Hypothalamus (tissue), 51 donors: ENCODE measurements around the gene TPTE.
"Not testable (repeated sequence)": the region's sequence is repeated elsewhere in the genome, so short reads cannot be mapped to it uniquely, and the experiment has no call there.

Experiments
- DNase-seq, 51 donors: peaks; one replicate each; lab custom pipeline; 2025; lab: John Stamatoyannopoulos, UW

Gene TPTE

DNA sequence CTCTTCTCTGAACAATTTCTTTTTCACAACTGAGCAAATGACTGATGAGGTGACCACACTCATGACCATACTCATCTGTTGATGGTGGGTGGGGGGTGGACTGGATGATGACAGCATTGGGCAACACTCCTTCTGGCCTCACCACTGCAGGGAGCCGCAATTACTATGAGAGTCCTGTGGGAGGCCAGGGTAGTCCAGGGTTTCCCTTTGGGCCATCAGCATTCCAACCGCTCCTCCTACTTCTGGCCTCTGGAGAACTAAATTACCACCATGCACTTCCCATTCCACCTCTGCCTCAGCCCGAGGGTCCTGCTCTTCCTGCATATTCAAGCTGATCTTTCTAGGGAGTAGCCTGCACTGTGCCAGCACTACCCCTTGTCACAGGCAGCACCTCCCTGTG, 94.7 kb downstream of the TPTE start:
- not testable (repeated sequence) for DNase-seq

DNA sequence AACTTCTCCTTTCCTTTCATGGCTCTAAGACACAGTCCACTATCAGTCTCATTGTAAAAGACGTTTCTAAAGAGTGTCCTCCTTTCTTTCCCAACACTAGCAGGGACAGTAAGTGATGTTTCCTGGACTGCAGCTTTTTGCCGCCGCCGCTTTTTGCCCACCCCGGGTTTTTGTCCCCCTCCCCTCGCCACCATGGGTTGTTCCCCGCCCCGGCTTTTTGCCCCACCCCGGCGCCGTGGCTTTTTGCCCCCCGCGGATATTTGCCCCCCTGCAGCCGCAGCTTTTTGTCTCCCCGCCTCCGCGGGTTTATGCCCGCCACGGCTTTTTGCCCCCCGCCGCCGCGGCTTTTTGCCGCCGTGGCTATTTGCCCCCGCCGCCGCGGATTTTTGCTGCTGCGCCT, 95.2 kb downstream of the TPTE start:
- no peak for DNase-seq

DNA sequence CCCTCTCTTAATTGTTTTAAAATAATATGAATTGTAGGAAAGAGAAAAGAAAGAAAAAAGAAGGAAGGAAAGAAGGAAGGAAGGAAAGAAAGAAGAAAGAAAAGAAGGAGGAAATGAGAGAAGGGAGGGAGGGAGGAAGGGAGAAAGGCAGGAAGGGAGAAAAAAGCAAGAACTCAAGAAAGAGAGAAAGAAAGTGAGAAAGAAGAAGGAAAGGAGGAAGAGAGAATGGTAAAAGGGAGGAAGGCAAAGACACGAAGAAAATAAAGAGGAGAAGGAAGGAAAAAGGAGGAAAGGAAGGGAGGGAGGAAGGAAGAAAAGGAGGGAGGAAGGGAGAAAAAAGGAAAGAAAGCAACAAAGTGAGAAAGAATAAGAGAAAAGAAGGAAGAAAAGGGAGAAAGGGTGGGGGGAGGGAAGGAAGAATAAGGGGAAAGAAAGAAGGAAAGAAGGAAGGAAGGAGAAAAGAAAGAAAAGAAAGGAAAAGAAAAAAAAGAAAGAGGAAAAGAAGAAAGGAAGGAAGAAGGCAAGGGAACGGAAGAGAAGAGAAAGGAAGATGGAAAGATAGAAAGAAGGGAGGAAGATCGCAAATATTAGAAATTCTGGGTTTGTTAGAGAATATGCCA, 95.9 kb downstream of the TPTE start:
- DNase-seq: not testable (repeated sequence)

DNA sequence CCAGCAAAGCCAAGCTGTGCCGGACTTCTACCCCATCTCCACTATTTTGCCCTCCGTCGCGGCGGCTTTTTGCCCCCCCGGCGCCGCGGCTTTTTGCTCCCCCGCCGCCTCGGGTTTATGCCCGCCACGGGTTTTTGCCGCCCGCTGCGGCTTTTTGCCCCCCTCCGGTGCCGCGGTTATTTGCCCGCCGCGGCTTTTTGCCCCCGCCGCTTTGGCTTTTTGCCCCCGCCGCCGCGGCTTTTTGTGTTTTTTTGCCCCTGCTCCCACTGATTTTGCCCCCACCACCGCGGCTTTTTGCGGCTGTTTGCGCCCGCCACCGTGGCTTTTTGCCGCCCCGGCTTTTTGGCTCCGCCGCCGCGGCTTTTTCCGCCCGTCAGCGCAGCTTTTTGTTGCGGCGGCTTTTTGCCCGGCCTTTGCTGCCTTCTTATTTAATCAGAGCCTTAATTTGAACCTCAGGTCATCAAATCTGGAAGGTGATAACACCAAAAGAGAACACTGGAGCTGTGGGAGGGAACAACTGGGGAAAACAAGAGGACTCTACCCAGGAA, 106.0 kb downstream of the TPTE start:
- DNase-seq: no peak

DNA sequence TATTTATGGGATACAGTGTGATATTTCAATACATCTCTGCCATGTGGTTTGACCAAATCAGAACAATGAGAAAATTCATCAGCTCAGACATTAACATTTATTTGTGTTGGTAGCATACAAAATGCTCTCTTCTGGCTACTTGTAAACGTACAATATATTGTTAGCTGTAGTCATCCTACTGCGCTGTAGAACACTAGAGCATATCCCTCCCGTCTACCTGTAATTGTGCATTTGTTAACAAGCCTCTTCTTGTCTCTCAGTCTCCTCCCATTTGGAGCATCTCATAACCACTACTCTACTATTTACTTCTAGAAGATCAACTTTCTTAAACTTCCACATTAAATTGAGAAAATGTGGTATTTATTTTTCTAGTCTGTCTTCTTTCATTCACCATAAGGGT, 107.9 kb downstream of the TPTE start:
- DNase-seq: not testable (repeated sequence)

DNA sequence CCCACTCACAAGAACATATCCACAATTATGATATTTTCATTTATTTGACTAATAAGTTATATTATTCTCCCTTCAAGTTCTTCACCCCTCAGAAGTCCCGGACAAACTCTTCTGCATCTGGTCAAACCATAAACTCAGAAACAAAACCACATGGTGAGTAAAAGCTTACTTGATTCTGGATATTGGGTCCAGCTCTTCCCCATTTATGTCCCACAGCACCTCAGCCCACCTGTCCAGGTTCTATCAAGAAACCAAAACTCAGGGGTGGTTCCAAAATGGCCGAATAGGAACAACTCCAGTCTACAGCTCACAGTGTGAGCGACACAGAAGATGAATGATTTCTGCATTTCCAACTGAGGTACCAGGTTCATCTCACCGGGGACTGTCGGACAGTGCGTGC, 109.4 kb downstream of the TPTE start:
- DNase-seq: not testable (repeated sequence)

DNA sequence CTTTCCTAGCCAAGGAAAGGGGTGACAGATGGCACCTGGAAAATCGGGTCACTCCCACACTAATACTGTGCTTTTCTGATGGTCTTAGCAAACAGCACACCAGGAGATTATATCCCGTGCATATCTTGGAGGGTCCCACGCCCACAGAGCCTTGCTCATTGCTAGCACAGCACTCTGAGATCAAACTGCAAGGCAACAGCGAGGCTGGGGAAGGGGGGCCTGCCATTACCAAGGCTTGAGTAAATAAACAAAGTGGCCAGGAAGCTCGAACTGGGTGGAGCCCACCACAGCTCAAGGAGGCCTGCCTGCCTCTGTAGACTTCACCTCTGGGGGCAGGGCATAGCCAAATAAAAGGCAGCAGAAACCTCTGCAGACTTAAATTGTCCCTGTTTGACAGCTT, 109.9 kb downstream of the TPTE start:
- DNase-seq: not testable (repeated sequence)

DNA sequence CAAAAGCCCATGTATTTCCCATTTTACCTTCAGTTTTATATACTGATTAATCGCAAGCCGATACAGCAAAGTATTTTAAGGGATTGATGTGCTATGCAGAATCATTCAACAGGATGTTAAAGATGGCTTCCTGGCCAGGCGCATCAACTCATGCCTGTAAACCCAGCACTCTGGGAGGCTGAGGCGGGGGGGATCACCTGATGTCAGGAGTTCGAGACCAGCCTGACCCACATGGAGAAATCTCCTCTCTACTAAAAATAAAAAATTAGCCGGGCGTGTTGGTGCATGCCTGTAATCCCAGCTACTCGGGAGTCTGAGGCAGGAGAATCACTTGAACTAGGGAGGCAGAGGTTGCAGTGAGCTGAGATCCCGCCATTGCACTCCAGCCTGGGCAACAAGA, 116.8 kb downstream of the TPTE start:
- not testable (repeated sequence) for DNase-seq

DNA sequence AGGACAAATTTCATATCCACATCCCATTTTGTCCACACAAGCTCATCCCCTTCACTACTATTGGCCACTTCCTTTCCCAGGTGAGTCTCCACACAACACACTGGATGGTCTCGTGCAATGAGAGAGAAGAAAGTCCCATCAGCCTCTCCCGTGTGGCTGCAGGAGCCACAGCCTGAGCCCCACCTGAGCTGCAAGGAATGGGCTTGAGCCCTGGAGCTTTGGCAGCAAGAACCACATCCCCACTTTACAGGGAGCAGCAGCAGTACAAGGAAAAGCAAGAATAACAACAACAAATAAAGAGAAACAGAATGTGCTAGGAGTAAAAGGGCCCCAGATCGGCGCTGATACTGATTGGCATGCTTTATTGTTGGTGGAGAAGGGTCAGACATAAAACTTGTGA, 117.7 kb downstream of the TPTE start:
- no peak for DNase-seq

DNA sequence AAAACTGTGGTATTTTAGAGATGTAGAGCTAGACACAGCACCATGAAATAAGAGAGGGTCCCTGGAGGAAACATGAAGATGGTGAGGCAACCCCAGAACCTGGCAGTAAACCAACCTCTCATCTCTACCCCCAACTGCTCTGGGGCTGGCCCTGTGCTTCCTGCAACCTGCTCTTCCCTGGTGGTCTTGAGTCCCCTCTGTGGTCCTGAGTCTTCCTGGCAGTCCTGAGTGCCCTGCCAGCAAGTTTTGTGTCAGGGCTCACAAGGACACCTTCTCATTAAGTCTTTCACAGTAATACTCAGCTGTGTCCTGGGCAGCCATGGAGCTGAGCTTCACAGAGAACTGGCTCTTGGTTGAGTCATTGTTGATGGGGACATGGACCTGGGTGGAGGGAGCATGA, 118.4 kb downstream of the TPTE start:
- not testable (repeated sequence) for DNase-seq

DNA sequence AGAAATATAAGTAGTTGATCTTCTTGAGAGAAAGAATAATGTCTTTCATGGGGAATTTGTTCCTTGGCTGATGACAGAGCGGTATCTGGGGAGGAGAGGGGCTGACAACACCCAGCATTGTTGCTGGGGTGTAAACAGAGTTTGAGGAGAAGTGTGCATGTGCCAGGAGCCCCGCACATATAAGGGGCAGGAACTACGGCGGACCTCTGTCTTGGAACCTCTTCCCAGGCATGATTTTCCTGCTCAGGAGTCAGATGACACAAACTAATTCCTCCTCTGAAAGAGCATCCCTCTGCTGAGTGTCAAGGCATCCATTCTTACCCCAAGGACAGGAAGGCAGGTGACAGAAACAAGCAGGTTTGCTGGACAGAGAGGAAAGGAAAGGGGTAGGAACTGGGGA, 119.1 kb downstream of the TPTE start:
- DNase-seq: no peak

DNA sequence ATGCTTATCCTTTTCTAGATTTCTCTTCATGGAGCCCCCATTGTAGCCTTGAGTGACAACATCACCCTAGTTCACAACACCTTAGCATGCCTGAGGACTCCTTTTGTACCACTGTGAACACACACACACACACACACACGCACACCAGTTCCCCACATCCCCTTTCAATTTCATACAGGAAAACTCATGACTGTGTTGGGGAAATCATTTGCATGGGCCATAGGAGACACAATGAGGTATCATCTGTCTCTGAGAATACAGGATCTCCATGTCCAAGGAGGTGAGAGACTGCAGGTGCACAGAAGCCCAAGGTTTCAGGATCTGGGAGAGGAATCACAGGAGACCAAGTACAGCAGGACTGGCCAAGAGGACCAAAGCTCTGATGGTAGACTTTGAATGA, 119.7 kb downstream of the TPTE start:
- no peak for DNase-seq

DNA sequence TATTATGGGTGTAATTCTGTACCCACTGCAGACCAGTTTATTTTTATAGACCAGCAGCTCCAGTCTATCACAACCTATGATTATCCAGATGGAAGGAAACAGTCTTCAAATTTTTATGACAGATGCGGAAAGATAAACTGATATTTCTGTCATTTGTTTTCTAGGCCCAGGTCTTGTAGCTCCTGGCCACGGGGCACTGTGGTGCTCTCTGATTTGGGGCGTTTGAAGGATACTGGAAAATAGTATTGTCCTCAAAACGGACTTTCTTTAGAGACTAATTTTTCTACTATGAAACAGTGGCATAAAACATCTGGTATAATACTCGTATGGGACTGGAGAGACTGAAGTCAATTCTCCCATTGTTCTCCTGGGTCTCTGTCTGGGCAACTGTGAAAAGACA, 124.3 kb downstream of the TPTE start:
- DNase-seq: not testable (repeated sequence)

DNA sequence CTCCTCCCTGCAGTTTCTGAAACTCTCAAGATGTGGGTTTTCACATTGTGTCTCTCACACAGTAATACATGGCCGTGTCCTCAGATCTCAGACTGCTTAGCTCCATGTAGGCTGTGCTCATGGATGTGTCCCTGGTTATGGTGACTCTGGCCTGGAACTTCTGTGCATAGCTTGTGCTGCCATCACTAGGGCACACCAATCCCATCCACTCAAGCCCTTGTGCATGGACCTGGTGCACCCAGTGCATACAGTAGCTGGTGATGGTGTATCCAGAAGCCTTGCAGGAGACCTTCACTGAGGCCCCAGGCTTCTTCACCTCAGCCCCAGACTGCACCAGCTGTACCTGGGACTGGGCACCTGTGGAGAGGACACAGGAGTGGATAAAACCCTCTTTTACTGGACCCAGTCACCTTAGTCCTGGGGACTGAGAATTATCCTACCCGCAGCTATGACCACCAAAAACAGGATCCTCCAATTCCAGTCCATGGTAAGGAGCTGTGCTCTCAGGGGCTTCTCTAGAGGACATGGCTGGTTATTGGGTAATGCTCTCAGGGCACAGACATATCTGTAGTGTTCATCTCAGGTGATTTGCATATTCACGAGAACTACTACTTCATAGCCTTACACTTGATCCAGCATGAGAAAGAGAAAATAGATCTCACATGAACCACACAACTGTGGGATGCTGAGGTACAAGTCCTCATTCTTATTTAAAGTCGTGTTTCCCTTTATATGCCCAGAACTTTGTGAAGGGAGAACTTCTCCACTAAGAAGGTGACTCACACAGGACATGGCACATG, 128.2 kb downstream of the TPTE start:
- DNase-seq: not testable (repeated sequence)

DNA sequence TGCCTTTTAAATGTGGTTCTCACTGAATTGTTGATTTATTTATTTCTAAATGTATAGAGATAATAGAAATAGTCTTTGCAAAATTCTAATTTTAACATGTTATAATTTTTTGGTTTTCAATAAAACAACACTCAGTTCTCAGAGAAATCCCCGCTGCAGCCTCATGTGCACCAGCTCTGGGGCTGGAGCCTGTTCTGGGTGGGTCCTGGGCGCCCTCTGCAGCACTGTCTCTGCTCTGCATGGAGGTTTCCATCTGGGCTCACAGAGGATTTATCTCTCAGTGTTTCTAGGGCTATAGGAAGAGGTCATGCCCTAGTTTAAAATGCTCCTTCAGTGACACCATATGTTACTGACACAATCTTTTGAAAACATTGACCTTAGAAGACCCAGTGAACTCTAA, 128.9 kb downstream of the TPTE start:
- not testable (repeated sequence) for DNase-seq
